ENCODE data around the gene EMD.

DNA sequence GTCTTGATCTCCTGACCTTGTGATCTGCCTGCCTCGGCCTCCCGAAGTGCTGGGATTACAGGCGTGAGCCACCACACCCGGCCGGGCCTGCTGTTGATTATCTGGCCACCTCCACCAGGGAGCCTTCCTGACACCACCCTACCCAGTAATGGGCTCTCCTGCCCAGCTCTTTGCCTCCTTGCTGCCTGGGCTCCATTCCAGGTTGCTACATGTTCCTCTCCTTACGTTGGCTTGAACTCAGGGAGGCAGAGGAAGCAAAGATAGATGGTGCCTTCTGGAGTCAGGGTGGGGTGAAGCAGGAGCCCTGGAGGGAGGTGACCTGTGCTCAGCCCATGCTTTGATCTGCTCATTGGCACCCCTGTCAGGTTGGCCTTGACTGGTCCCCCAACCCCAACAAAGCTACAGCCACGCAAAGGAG, 31.0 kb upstream of the EMD start:
- TF ChIP-seq, protein P1, sequence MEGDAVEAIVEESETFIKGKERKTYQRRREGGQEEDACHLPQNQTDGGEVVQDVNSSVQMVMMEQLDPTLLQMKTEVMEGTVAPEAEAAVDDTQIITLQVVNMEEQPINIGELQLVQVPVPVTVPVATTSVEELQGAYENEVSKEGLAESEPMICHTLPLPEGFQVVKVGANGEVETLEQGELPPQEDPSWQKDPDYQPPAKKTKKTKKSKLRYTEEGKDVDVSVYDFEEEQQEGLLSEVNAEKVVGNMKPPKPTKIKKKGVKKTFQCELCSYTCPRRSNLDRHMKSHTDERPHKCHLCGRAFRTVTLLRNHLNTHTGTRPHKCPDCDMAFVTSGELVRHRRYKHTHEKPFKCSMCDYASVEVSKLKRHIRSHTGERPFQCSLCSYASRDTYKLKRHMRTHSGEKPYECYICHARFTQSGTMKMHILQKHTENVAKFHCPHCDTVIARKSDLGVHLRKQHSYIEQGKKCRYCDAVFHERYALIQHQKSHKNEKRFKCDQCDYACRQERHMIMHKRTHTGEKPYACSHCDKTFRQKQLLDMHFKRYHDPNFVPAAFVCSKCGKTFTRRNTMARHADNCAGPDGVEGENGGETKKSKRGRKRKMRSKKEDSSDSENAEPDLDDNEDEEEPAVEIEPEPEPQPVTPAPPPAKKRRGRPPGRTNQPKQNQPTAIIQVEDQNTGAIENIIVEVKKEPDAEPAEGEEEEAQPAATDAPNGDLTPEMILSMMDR (conservative IDR thresholded peaks at IDR 0.05; ENCODE audit: low read length): no peak
- no peak for TF ChIP-seq EZH2phosphoT487 (IDR thresholded peaks at IDR 0.05; ENCODE audit: borderline replicate concordance)
